Esophagus squamous epithelium (tissue), 4 donors: ENCODE data around the gene NPDC1.

Source experiments
- POLR2A ChIP-seq, 4 donors: fragments of 450-650 bp; IDR thresholded peaks; one replicate each; pipeline ENCODE4 v1.6.1; 2017; ENCODE audit warnings: antibody characterized with exemption in 4 of 4, mild to moderate bottlenecking in 4 of 4, moderate library complexity in 3 of 4
- TF ChIP-seq, protein P1 (sequence below), 6 experiments: fragments of 450-650 bp in 4 of 6; fragments of 200-600 bp in 2 of 6; sonication (generic) in 2 of 6; IDR thresholded peaks; one replicate each; pipeline ENCODE4 v1.5.1; 2016 to 2019; ENCODE audit warnings: antibody characterized with exemption in 6 of 6, mild to moderate bottlenecking in 4 of 6, moderate library complexity in 4 of 6

DNA sequence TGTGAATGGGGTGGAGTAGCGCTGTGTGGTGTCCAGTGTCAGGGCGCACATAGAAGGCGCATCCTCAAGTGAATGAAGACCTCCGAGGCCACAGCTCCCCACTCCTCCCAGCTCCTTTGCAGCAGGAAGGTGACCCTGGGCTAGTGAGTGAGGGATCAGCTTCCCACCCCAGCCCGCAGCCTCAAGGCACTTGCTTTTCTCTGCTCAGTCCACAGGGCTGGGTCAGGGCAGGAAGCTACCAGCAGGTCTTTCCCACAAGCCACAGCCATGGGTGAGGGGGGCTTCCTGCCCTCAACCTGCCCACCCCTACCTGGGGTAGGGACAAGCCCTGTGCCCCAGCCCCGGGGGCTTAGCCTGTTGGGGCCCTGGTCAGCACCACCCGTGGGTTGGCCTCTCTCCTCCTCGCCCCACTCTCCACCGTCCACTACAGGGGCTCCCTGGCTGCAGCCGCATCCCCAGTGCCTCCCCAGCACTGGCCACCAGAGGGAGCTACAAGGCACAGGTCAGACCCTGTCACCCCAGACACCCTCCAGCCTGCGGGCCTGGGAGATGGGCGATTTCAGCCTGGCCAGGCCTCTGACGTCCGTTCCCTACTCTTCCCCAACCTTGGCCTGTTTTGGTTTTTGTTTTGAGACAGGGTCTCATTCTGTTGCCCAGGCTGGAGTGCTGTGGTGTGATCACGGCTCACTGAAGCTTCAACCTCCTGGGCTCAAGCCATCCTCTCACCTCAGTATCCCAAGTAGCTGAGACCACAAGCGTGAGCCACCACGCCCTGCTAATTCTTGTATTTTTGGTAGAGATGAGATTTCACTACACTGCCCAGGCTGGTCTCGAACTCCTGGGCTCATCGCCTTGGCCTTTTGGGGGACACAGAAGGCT, 16.7 kb downstream of the NPDC1 start:
- TF ChIP-seq, protein P1, sequence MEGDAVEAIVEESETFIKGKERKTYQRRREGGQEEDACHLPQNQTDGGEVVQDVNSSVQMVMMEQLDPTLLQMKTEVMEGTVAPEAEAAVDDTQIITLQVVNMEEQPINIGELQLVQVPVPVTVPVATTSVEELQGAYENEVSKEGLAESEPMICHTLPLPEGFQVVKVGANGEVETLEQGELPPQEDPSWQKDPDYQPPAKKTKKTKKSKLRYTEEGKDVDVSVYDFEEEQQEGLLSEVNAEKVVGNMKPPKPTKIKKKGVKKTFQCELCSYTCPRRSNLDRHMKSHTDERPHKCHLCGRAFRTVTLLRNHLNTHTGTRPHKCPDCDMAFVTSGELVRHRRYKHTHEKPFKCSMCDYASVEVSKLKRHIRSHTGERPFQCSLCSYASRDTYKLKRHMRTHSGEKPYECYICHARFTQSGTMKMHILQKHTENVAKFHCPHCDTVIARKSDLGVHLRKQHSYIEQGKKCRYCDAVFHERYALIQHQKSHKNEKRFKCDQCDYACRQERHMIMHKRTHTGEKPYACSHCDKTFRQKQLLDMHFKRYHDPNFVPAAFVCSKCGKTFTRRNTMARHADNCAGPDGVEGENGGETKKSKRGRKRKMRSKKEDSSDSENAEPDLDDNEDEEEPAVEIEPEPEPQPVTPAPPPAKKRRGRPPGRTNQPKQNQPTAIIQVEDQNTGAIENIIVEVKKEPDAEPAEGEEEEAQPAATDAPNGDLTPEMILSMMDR (IDR thresholded peaks at IDR 0.05) = peak; percentile 66 to 90 (median 85)
- TF ChIP-seq POLR2A (IDR thresholded peaks at IDR 0.05) = no peak
